ENCODE results near the gene CADM1.

Gene CADM1

GRCh38 chr11:115317277-115318185, 186.7 kb downstream of the CADM1 start:
- no peak for DNase-seq (ENCODE audit: low read depth)

- DNase-seq (ENCODE audit: low read depth), result no peak
Observed at GRCh38 chr11:115316696-115317095, 187.5 kb downstream of the CADM1 start.

- no peak for DNase-seq (ENCODE audit: low read depth)
Observed at GRCh38 chr11:115314330-115314920, 189.8 kb downstream of the CADM1 start.

- no peak for DNase-seq (ENCODE audit: low read depth)
Observed at GRCh38 chr11:115313224-115313838, 190.9 kb downstream of the CADM1 start.

- DNase-seq (ENCODE audit: low read depth), result no peak
Observed at GRCh38 chr11:115311949-115312348, 192.3 kb downstream of the CADM1 start.

GRCh38 chr11:115306689-115307088, 197.5 kb downstream of the CADM1 start:
- no peak for DNase-seq (ENCODE audit: low read depth)

GRCh38 chr11:115304774-115305472, 199.3 kb downstream of the CADM1 start:
- DNase-seq (ENCODE audit: low read depth), result no peak

- DNase-seq (ENCODE audit: low read depth), result no peak
Observed at GRCh38 chr11:115303929-115304531, 200.2 kb downstream of the CADM1 start.

GRCh38 chr11:115302946-115303703, 201.1 kb downstream of the CADM1 start:
- no peak for DNase-seq (ENCODE audit: low read depth)

GRCh38 chr11:115300660-115301428, 203.4 kb downstream of the CADM1 start:
- DNase-seq (ENCODE audit: low read depth), result no peak

GRCh38 chr11:115298300-115299012, 205.8 kb downstream of the CADM1 start:
- DNase-seq (ENCODE audit: low read depth), result no peak

- no peak for DNase-seq (ENCODE audit: low read depth)
Observed at GRCh38 chr11:115297330-115297729, 206.9 kb downstream of the CADM1 start.

GRCh38 chr11:115291325-115291724, 212.9 kb downstream of the CADM1 start:
- no peak for DNase-seq (ENCODE audit: low read depth)

GRCh38 chr11:115290893-115291292, 213.3 kb downstream of the CADM1 start:
- DNase-seq (ENCODE audit: low read depth), result no peak

GRCh38 chr11:115290479-115290878, 213.7 kb downstream of the CADM1 start:
- DNase-seq (ENCODE audit: low read depth), result no peak

GRCh38 chr11:115287266-115287665, 216.9 kb downstream of the CADM1 start:
- DNase-seq (ENCODE audit: low read depth), result no peak

GRCh38 chr11:115286614-115287013, 217.6 kb downstream of the CADM1 start:
- DNase-seq (ENCODE audit: low read depth), result no peak

GRCh38 chr11:115284773-115285172, 219.4 kb downstream of the CADM1 start:
- no peak for DNase-seq (ENCODE audit: low read depth)

- DNase-seq (ENCODE audit: low read depth), result no peak
Observed at GRCh38 chr11:115282923-115283322, 221.3 kb downstream of the CADM1 start.

- no peak for DNase-seq (ENCODE audit: low read depth)
Observed at GRCh38 chr11:115280775-115281174, 223.4 kb downstream of the CADM1 start.

Measured in fibroblast of gingiva (primary cell).